LNCAP (cell line): ENCODE measurements around the gene SCN4B.
A peak's percentile ranks its signal among the peaks of the same experiment; 100 is the strongest.

ENCODE experiments used
- CTCF ChIP-seq: fragments of 450-650 bp; IDR thresholded peaks from 2 replicates; pipeline ENCODE4 v1.5.1; 2017; ENCODE audit warnings: mild to moderate bottlenecking

SCN4B gene

GRCh38 chr11:118145285-118146227 is 7.1 kb downstream of the SCN4B start:
- peak; percentile 85 for TF ChIP-seq CTCF

GRCh38 chr11:118144301-118145268 is 8.0 kb downstream of the SCN4B start:
- TF ChIP-seq CTCF = no peak

GRCh38 chr11:118143661-118144185 is 8.9 kb downstream of the SCN4B start:
- TF ChIP-seq CTCF = no peak

GRCh38 chr11:118142809-118143208 is 9.8 kb downstream of the SCN4B start:
- no peak for TF ChIP-seq CTCF

- no peak for TF ChIP-seq CTCF
Measured at GRCh38 chr11:118142081-118142480, 10.5 kb downstream of the SCN4B start.

- no peak for TF ChIP-seq CTCF
Measured at GRCh38 chr11:118139578-118139977, 13.0 kb downstream of the SCN4B start.

- no peak for TF ChIP-seq CTCF
Measured at GRCh38 chr11:118138839-118139420, 13.7 kb downstream of the SCN4B start.
